GM19238 (cell line): ENCODE measurements around the gene DOCK1.

Experiments
- DNase-seq: peaks from one replicate; pipeline ENCODE4 v3.0.0; 2011; ENCODE audit warnings: low spot score; ENCODE audit not compliant: insufficient read length

The DOCK1 gene

DNA sequence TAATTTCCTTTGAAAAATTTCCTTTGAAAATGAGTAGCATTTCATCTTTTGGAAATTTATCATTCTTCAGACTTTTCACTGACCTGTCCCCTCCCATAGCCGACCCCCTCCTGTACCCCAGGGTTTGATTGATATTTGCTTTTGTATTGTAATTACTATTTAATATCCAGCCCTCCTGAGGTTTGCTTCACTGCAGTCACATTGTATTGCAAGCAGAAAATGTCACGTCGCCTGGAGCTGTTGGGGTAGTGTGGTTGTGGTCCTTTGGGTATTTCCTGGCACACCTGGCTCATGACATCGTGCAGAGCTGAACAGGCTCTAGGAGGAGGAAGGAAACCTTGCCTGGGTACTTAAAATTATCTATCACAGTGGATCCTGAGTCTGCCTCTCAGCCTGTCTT lies 175.1 kb downstream of the DOCK1 start:
- no peak for DNase-seq

DNA sequence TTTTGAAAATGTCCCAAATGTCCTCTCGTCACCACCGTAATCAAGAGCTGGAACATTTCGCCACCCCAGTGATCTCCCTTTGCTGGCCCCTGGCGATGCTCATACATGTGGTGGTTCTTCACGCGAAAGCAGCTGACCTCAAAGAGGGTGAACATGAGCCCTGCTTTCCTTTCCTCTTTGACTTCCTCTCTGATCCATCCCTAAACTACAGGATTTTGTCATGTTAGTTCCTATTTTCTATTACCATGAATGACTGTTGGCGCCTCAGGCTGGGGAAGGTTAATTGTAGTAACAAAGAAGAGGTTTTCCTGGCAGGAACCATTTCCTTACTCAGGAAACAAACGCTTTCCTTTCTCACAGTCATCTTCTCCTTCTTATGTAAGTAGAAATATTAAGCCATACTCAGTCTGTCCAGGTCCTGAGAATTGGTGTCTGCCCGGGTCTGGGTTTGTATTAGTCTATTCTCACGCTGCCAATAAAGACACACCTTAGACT lies 176.7 kb downstream of the DOCK1 start:
- DNase-seq = no peak

DNA sequence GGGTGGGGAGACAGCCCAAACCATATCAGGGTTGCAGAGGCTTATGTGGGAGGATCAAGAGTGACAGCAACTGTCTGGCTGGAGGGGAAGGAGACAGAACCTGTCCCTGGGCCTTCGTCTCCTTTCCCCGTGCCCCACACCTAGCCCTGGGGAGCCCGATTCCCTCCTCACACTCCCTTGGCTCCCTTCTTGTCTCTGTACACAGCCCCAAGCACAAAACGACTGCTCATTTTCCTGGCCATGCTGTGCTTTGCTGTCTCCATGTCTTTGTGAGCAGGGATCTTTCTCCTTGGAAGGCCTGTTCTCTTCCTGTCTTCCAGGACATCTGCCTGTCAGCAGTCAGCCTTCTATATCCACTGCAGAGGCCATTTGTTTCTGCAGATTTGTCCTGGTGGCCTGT lies 177.4 kb downstream of the DOCK1 start:
- DNase-seq = no peak

DNA sequence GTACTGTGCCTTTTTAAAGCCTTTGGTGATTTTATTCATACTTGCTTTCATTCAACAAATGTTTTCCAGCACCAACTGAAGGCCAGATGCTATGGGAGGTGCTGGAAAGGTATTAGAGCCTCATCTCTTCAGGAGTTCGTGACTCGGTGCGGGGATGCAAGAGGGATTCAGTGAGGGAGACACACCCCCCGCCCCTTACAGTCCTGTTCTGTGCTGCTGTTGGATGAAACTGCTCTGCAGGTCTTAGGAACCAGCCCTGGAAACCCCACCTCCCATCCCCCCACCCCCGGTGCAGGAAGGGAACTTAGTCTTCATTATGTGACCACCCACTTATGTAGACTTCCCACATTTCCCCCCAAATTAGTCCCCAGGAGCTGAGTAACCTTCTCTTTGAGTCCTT lies 180.7 kb downstream of the DOCK1 start:
- no peak for DNase-seq

DNA sequence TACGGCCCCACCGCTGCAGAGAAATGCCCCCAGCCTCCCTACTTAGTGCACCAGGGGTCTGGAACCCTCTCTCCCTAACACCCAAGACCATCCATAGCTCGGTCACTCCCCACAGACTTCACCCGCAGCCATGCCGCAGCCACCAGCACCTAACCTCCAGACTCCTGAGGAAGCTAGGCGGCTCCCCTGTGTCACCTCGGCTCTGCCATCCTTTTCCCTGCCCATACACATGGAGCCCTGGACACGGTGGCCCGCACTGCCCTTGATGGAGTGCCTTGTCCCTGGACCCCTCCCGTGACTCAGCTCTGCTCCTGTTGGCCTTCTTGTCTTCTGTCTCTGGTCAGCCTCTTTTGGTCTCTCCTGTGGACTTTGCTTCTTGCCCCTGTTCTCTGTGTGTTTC lies 183.7 kb downstream of the DOCK1 start:
- no peak for DNase-seq

DNA sequence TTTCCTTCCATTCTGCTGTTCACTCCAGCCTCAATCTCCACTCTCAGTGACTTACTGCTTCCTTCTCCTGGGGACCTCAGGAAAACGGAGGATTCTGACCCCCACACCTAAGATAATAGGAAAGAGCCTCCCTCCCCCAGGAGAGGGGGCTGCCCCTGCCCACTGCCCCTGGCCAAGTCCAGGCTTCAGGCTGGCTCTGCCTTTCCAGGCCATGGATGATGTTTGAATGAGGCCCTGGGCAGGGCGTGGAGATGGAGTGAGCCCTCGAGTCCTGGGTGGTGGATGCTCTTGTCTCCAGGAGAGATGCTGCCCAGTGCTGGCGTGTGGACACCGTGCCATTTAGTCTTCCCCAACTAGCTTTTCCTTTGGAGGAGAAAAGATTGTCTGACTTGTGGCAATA lies 184.2 kb downstream of the DOCK1 start:
- DNase-seq = no peak

DNA sequence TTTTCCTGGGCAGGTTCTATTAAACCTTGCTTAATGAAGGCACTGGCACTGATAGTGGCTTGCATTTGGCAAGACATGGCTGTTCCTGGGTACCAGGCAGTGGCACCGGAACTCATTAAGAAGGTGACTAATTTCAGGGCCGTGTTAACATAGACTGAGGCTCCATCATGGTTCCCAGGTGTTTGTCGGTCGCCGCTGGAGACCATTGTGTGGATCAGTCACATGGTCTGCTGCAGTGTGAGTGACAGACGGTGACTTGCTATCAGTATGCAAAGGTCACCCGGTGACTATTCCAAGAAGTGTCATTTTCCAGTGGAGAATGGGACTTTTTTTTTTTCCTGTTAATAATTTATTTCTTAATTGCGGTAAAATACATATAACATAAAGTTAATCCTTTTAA lies 184.9 kb downstream of the DOCK1 start:
- DNase-seq = no peak

DNA sequence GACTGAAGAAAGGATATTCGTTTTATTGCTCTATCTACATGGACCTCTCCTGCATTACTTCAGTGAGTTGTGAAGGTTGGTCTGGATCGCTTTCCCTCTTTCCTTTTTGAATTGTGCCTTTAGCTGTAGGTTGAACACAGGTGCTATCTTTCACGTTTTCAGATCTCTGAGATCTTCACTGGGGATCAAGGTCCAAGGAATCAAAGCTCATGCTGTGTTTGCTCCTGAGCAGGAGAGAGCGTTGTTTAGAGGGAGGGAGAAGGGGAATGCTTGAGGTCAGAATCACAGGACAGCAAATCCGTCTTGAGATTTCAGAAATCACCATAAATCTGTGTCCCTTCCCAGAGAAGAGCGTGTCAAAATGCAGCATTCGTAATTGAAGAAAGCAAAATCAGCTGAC lies 186.1 kb downstream of the DOCK1 start:
- DNase-seq = no peak

DNA sequence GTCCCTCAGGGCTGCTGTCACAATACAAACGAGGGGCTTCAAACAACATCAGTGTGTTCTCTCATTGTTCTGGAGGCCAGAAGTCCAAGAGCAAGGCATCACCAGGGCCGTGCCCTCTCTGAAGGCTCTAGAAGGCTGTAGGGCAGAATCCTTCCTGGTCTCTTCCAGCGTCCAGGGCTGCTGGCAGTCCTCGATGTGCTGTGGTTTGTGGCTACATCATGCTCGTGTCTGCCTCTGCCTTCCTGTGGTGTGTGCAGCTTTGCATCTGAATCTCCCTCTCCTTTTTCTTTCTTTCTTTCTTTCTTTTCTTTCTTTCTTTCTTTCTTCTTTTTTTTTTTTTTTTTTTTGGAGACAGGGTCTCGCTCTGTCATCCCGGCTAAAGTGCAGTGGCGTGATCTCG lies 187.7 kb downstream of the DOCK1 start:
- DNase-seq = no peak

DNA sequence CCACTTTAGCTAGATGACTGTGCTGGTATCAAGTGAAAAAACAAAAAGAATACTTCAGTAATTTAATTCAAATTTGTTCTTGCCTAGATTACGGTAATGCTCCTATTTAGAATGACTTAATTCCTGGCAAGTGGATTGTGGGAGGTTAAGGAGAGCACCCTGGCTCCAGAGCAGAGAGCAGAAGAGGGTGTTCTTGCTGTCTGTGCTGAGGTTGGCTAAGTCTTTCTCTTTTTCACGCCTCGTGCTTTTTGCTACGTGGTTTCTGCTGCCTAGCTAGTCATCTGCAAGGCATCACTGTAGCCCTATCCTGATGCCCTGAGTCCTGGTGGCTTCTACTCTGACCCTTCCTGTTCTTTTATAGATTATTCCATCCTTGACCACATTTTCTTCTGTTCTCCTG lies 189.8 kb downstream of the DOCK1 start:
- no peak for DNase-seq

DNA sequence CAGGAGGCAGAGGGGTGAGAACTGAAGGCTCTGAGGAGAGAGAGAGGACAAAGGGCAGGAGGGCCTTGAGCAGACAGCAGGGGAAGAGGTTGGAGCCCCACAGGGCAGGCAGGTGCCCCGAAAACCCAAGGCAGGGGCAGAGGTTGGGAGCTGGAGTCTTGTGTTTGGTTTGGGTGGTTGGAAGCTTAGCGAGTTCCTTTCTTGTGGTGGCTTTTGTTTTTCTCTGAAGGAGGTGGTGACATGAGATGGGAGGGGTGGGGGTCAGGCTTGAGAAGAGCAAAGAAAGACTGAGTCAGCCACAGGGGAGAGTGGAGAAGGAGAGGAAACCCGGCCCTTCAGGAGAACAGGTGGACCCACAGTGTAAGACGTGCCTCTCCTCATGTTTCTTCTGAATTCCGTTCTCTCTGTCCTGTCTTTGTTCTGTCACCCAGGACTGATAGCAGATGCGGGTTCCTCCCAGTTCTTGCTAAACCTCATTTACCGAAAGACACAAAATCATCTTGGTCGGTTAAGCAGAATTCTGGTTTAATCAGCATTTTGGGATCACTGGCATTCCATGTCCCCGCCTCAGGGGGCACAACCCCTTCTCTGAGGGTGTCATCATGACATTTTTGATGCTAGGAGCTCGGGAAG lies 195.9 kb downstream of the DOCK1 start:
- no peak for DNase-seq

DNA sequence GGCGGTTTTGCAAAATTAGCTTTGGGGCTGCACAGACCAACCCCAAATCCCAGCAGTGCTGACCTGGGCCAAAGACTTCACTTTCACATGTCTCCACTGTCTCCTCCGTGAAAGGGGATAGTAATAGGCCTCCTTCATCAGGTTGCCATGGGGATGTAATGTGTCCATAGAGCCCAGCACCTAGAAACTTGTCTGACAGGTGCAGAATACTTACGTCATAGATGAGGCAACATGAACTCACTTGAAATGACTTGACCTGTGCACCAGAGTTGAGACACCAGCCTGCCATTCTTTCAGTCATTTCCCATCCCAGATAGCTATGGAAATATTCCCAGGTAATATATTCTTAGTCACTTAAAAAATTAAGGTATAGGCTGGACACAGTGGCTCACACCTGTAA lies 196.9 kb downstream of the DOCK1 start:
- DNase-seq = no peak

DNA sequence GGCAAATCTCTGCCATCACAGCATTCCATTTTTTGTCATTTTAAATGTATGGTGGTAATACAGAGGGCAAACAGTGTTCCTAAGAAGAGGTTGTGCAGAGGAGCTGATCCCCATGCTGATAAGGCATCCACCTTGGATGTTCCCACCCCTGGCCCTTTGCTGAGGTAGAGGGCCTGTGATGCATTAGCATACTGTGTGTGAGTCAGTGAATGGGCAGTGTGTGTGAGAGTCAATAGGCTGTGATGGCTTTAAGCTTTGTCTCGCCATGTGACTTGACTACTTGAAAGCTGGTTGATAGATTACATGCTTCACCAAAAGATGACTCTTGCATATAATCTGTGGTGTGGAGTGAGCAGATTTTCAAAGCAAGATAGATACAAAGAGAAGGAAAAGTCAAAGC lies 209.9 kb downstream of the DOCK1 start:
- DNase-seq = no peak

DNA sequence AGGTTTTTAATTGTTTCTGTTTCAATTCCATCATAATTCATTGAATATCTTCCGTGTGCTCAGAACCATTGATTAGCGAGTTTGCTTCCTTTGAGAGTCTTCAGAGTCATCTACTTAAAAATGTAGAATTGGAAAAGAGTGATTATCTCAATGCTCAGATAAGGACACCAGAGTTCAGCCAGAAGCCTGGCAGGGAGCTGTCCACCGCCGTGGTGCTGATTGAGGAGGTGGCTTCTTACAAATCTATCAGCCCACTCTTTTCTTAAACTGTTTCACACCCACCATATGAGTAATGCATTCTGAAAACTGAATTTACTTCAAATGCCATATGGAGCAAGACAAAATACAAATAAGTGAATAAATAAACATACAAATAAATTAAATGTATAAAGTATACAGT lies 211.9 kb downstream of the DOCK1 start:
- no peak for DNase-seq

DNA sequence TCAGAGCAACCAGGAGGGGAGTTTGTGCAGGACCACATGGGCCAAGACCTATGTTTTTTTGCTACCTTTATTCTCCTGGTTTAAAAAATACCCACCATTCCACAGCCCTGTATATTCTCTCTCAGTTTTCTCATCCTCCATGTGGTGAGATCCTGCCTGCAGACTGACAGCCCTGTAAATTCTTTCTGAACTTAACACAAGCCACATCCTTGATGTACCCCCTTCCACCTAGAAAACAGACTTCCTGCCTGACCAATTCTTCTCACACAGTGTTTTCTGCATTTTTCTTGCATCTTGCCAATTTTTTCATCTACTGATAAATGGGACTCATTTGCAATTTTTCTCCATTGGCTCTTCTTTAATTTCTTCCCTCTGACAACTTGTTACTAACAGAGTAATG lies 212.8 kb downstream of the DOCK1 start:
- DNase-seq = no peak

DNA sequence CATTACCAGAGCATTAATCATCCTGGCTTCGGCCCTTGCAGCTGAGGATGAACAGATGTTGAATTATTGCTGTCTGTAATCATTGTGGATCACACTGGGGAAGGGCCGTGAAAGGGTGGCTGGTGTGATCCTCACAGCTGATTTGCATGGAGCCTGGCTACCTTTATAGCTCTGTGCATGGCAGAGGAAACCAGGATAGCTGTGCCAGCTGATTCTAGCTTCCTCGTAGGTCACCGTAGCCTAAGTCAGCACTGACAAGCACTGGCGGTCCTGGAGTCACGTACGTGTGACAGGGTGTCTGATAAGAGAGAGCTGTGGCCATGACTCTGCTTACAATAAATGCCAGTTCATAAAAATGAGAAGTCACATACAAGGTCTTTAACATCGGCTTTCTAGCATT lies 214.7 kb downstream of the DOCK1 start:
- no peak for DNase-seq

DNA sequence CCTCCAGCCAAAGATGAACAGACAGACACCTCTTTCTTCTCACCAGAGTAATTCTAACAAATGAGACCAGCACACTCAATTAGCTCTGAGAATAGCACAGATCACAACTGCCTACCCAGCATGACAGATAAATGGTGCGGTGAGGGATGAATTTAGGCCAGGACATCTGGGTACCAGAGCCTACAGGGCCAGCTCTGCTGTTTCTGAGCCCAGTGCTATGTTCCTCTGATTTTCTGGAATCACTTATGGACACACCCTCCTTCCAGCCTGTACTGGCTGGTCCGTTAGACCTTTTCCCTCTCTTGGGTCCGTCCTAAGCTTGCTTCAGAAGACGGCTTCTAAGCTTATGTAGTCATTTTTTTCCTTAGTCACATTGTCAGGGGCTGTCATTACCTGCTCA lies 217.6 kb downstream of the DOCK1 start:
- DNase-seq = no peak

DNA sequence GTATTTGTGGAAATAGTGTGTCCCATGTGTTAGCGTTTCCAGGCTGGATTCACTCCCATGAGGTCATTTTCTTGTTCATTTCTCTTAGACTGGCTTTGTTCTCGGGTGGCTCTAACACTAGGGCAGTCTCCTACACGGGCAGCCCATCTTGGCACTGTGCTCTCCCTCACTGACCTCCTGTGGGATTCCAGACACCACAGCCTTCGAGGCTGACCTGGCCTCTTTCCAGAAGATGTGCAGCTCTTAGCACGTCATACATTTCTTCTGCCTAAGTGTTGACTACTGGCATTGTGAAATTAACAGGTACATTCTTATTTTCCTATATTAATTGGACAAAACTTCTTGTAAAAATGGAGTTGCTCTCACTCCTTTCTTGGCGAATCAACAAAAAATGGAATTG lies 218.4 kb downstream of the DOCK1 start:
- DNase-seq = no peak

DNA sequence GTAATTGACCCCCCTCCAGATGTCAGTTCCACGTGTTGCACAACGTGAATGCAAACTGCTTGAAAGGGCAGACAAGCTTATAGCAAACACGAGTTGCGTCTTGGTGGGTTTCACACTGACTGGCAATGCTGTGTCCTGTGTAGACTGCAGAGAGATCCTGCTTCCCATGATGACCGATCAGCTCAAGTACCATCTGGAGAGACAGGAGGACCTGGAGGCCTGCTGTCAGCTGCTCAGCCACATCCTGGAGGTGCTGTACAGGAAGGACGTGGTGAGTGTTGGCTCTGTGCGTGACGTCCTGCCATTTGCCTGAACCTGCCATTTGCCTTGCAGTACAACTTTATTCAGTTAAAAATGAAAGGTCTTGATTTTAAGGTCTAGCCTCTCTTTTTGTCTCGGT lies 220.1 kb downstream of the DOCK1 start:
- no peak for DNase-seq

DNA sequence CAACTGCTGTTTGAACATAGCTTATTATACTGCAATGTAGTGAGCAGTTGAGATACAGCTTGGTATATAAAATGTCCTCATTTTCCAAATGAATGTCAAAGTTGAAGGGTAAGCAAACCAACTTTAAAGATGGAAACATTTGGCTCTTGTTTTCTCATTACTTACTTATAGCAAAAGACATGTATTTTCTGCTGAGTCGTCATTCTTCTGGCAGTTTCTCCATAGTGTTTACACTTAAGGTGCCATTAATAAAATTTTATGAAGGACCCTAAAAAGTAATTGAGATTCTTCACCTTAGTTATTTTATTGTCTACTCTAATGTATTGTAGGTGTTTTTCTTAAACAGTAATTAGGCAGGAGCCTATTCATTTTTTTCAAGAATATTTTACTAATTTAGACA lies 222.6 kb downstream of the DOCK1 start:
- DNase-seq = no peak

DNA sequence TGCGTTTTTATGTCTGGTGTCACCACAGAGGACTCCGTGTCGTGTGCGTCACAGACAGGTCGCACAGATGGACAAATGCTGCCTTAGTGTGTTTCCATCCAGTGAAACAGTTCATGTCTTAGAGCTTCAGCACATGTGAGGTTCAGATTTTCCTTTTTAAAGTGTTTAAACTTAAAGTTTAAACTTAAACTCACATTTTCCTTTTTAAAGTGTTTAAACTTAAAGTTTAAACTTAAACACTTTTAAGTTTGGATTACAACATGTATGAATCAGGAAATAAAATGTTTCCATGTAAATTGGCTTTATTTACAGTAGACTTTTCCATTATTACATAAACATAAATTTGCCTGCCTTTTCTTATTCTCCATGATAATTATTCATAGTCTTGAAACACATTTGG lies 223.9 kb downstream of the DOCK1 start:
- DNase-seq = no peak

DNA sequence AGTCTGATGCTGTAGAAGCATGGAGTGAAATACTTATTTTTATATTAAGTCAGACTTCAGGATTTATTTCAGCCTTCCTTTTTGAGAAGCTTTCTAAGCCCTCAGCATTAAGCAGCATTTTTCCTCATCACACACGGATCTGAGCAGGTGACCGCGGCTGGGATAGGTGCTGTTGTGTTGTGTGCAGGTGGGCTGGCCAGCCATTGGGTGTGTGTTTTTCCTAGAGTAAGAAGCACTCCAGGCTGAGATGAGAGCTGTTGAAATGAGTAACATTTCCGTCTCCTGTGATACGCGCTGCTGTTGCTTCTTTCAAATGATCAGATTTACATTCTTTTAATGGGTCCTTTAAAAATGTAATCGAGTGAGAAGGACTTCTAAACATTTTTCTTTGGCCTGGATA lies 227.2 kb downstream of the DOCK1 start:
- no peak for DNase-seq

DNA sequence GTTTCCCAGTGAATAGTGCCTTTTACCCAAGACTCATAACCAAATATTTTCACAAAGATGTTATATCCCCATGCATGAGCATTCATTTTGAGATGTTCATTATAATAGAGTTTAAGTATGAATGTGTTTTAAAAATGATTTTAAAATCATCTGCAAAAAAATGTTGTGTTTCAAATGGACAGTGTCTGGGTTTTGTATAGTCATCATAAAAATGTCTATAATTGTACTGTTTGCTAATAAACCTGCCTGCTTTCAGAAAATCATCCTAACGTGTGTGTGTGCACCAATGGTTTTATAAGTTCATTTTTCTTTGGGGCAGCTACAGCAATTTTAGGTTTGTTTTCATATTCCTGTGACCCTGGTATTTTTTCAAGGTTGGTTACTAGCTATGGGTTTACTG lies 228.0 kb downstream of the DOCK1 start:
- no peak for DNase-seq
